SHP77 (cell line): ENCODE measurements around the gene LMO1.

Experiments used
- DNase-seq, 2 experiments: peaks; one replicate each; lab custom pipeline; 2025; lab: John Stamatoyannopoulos, UW

LMO1 gene

DNA sequence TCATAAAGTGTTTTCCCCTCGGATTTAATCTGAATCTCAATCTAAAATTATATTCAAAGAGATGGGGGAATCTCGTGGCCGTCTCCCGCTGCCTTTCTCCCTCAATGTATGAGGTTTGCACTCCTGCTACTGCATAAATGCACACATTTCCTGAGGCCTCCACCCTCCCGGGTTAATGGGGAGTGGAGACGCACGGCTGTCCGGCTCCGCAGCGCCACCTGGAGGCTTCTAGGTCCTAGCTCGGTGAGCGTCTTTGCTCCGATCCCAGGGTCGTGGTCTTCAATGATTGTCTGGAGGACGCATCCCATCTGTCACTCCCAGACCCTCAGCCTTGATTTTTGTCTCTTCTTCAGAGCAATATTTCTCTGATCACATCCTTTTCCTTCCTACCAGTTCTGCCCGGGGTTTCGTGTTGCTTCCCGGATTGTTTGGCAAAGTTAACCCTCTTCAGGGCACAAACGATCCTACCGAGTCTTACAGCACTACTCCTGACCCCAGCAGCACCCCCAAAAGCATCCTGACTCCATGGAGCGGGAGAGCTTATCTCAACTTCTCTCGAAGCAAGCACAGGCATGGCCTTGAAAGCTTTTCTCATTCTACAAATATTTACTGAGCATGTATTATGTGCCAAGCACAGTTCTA, at the start of gene LMO1:
LMO1 (minus strand) TSS at position 110 of the 642 bp plus-strand sequence. CDS start 516 bp downstream, outside the sequence.
- DNase-seq = peak; percentile 21 to 56

DNA sequence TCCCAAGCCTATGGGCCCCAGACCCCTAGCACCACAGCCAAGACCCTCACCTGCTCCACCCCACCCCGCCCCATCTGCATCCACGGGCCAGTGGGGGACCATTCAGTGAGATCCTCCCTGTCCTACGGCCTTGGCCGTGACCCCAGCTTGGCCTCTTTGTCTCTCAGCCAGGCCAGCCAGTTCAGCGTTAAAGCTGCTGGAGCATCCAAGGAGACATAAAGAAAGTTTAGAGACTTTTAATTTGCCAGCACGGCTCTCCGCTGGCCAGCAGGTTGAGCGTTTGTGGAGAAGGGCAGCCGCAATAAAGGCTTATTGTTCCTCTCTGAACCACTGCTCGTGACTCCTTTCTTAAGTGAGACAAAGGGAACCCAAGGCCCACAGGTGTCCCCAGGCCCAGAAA, 49.3 kb upstream of the LMO1 start:
- no peak for DNase-seq

DNA sequence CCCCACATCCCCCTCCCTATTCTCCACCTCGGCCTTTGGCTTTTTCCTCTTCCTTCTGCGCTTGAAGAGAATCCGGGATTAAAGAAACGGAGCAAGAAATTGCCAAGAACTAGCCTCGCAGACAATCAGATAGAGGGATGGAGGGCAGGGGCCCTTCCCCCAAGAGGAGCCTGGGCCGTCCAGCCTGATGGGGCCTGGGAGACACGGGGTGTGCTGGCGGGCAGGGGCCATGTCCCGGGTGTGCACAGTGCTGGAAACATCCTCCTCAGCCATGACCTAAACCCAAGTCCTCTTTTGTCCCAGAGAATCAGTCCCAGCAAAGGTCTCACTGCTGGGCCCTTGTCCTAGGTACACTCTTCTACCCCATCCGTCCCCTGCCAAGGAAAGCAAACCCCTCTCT, 47.7 kb upstream of the LMO1 start:
- no peak for DNase-seq

DNA sequence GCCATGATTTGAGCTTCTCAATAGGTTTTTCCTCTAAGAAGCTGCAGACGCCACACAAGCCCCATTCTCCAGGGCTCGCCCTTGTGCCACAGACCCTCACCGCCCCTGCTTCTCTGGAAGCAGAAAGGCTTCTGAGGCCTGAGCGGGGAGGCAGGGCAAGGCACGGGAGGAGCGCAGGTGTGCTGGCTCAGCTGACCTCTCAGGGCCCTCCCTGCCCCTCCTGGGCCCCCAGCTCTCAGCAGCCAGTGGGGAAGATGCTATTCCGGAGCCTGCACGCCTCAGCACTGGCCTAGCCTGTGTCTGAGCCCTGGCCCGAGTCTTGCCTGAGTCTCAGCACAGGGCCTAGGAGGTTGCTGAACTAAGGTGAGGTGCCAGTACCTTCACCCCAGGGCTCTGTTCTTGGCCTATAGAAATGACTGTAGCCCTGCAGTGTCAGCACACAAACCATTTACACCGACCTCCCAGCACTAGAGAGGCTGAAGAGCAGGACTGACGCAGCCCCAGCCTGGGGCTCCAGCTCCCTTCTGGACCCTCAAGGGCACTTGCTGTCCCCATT, 47.1 kb upstream of the LMO1 start:
- DNase-seq = no peak

DNA sequence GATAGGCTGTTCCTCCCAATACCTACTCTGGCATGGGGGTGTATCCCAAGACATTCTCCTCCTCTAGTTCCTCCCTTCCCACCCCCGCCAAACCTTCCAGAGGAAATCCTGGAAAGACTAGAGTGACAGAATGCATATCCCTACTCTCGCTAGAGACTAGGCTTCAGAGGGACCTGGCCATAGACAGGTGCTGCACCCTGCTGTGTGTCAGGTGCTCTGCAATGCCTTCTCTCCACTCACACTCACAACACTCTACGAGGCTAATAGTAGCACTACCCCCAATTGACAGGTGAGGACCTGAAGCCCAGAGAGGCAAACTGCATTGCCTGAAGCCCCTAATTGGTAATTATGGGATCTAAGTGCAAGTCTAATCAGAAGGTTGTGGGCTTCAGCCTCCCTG, 46.2 kb upstream of the LMO1 start:
- DNase-seq = no peak

DNA sequence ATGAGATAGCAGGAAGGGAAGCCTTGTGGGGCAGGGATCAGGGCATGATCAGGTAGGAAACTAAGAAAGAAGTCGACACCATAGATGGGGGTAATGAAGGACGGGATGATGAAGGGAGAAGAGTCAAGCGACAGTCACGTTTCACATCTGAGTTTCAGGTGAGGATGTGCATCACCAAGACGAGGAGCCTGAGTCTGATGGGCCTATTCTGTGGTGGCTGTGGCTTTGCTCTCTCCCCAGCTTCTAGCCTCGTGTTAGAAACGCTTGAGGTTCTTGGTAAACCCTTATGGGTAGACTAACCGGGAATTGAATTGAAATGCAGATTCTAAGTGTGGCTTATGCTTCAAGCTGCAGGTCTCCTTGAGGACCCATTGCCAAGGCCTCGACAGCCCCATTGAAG, 45.6 kb upstream of the LMO1 start:
- DNase-seq = no peak

DNA sequence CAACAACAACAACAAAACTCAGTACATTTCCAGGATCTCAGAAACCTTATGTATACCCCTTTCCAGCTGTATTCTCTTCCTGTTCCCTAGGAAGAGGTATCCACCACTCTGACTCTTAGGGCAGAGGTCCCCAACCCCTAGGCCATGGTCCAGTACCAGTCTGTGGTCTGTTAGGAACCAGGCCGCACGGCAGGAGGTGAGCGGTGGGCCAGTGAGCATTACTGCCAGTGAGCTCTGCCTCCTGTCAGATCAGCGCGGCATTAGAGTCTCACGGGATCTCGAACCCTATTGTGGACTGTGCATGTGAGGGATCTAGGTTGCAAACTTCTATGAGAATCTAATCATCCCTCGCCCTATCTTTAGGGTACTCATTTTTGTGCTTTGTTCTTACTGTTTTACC, 43.9 kb upstream of the LMO1 start:
- no peak for DNase-seq

DNA sequence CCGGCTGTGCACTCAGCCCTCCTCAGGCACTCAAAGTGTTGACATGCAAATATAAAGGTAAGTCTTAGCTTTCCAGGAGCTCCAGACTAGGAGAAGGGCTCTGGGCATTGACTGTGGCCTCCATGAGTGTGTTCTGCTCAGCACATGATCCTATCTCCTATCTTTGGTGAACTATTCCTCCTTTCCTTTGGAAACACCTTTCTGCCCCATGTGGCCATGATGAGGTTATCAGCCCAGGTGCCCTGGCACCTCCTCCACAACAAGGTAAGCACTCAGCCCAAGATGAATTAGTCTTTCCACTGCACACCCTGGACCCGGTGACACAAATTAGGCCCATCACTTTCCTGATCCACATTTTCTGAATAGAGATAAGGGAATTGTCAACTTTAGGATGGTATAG, 37.9 kb upstream of the LMO1 start:
- DNase-seq = no peak

DNA sequence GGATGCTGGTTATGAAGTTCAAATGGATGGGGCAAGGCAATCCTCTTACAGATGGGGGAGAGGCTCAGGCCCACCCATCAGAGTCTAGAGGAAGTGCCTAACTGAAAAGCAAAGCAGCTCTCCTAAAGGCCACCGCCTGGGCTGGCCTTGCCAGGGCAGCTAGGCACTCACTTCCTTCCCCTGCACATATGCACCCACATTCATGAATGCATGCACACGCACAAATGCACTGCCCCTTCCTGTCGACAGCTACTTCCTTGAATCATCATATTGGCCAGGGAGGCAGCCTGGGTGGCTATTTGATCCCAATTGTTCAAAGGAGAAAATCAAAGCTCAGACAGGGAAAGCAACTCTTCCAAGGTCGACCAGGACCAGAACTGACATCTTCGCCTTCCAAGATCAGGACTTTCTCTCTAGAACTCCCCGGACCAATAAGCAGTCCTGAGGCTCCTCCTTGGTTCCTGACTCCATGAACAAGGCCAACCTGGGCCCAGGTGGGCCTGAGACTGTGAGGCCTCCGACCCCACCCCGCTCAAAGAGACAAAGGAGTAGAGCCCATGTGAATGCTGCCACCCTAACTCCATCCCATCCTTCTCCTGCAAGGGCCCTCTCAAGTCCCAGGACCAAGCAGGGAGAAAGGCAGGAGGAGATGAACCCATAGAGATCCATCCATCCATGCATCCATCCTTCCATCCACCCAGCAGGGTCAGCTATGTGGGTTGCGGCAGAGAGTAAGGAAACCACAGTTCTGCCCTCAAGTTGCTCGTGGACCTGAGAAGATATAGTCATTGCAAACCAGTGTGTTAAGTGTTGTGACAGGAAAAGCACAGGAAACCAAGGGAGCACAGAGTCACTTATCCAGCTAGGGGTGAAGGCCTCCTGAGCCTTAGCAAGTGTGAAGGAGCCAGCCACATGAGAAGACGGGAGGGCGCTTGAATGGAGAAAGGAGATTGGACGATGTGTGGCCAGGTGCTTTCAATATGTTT, 35.4 kb upstream of the LMO1 start:
- no peak for DNase-seq

DNA sequence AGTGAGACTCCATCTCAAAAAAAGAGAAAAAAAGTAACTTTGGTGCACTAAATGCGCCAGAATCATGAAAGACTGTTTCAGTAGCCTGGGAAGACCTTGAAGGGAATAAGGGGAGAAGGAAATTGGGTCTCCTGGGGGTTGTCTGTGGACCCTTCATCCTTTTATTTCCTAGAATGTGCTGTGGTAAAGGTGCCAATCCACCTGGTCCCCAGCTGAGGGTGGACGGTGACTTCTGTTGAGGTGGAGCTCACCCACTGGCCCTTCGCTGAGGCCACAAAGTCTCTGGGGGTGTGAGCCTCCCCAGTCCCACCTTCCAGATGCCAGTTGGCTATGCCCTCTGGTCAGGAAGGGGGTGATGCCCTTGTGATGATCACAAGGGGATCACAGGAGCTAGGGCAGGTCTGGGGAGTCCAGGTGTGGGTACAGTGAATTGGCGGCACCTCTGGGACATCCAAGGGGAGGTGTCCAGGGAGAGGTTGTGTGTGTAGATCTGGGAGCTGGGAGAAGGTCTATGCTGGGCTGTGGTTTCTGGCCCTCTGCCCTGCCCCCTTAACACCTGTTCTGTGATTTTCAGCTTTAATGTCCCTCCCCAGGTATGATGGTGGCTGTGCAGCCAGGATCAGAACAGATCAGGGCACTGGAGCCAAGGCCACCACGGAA, 34.2 kb upstream of the LMO1 start:
- no peak for DNase-seq

DNA sequence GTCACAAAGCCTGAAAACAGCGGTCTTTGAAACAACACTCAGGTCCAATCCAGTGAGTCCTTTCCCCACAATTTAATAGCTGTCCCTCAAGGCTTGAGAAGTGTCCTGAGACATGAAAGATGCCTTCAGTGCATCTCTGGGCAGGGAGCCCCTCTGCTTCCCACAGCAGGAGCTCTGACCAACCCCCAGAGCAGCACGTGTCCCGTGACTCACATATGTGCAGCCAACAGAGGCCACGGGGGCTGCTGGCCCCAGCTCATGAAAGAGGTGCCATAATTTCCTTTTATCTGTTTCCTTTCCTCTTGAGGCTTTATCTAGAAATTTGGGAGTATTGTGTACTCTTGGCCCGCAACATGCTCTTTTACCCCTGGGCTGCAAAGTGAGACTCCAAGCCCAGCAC, 33.2 kb upstream of the LMO1 start:
- no peak for DNase-seq

DNA sequence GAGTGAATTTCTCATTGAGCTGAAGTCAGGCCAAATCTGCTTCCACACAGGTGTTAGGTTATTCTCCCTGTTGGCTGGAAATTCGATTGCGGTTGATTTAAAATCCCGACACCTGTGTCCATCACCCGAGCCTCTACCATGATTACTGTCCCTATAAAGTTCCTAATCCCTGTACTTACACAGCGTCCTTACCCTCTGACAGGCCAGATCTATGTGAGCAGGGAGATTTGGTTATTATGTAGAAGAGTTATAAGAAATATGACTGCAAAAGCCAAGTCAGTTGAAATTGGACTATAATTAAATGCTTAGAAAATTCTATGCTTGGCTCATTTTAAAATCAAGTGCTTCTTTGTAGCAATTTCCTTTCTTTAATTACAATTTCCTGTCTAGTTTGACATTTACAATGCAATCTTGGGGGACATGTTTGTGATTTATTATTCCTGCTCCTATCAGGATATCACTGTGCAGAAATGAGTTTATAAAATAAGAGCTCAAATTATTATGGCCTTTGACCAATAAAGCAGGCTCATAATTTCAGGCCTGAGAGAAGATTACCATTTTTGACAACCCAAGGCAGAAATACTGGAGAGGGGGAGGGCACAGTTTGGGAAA, 32.5 kb upstream of the LMO1 start:
- no peak for DNase-seq

DNA sequence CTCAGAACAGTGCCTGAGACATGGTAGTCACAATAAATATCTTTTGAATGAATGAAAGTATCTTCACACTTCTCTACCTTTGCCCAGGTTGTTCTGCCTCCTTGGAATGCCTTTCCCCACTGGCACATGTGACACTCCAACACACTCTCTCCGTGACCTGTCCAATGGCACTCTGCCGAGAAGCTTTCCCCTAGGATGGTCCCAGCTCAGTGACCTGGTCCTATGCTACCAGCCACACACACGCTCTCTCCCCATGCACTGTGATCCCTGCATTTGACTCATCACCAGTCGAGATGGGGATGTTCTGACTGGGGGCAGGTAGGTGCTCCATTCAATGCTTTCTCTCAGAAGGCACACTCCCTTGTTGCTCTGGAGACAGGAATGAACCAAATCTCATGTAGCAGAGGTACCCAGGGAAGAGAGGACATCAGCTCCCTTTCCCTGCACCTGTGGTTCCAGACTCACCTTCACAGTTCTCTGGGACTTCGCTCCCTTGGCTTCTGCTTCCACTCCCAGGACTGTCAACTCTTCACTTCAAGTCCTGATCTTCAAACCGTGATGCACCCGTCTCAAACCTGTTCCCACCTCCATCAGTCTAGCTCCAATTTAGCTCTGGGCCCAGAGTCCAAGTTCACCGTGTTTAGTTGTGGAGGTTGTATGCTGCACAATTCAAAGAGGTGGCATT, 30.7 kb upstream of the LMO1 start:
- no peak for DNase-seq

DNA sequence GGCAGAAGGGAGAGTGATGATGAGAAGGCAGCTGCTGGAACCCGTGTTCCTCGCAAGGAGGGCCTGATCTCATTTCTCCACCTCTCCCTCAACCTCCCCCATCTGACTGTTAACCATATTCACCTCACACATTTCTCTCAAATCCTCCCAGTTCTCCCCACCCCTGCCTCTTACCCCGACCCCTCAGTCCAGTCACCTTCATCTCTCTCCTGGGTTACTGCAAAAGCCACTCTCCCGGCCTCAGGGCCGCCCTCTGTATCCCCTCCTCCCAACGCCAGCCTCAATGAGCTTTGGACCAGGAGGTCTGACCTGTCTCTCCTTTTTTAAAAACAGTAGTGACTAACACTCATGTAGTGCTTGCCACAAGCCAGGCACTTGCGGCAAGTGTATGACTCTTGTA, 29.5 kb upstream of the LMO1 start:
- DNase-seq = no peak

DNA sequence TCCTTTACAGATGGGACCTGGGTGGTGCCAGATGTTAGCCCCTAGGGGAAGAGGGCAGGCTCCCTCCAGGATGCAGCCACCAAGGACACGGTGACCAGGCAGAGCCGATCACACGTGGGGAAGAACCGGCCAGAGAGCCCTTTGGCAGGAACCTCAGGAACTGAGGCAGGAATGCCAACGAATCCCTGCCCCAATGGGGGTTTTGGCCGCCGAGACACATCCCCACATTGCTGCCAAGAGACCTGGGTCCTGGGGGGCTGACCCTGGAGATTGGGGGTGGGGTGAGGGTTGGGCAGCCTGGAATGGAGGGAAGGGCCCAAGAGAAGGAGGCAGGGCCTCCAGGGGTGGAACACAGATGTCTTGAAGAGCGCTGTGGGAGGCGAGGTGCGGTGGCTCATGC, 28.7 kb upstream of the LMO1 start:
- DNase-seq = no peak

DNA sequence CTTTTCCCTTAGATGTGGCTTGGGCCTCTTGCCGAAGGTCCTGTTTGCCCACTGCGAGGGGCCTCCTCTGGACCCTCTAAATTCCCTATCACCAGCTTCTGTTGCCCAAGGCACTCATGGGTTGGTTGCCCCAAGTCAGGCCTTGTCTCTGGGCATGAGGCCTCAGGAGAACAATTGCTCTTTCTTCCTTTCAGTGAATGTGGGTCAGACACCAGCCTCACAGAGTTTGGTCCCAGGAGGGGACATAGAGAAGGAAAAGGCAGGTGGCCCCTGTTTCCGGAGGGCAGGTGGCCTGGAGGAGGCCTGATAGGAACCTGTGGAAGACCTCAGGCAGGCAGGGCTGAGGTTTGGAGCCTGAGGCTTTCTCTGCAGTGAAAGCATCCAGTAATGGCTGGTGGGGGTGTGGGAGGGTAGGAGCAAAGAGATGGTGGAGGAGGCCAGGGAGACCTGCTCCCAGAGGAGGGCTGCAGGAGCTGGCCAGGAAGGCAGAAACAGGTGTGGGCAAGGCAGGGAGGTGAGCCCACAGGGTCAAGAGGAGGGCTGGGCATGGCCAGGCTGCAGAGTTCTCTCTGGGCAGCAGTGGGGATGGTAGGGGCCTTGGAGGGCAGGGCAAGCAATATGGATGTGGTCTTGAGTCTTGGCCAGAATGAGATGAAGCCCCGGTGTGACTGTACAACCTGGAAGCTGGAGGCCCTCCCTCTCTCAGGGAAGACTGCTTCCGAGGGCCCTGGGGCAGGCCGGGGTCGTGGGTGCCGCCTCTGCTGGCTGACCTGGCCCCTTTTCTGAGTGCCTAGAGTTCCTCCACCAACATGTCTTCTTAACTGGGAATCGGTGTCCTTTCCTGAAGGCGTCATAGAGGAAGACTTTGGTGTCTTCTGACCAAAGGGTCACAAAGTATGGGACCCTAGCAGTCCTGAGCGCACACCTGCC, 28.0 kb upstream of the LMO1 start:
- no peak for DNase-seq

DNA sequence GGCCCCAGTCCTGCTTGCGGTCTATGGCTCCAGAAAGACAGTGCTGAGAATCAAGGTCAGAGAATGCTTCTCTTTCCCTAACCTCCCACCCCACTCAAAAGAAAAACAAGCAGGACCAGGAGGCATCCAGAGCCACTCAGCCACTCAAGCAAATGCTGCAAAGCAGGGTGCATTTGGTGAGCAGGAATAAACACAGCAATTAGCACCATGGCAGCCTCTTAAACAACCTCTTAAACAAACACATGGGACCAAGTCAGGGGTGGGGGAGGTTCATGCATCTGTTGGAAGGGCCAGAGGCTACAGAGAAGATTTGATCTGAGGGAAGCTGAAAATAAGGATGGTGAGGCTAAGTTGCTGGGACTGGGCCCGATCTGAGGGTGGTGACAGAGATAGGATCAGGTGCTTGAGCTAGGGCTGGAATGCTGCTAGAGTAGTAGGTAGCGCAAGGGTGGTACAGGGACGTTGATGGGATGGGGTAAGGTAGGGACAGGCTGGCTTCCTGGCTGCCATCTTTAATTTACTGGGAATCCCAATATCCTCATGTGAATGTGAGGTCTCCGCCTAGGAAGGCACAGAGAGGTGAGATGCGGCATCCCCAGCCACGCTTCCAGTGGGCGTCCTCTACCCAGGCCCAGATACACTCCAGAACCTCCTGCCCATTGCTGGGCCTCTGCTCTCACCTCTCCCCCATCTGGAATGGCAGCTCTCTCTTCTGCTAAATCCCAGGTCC, 26.6 kb upstream of the LMO1 start:
- no peak for DNase-seq

DNA sequence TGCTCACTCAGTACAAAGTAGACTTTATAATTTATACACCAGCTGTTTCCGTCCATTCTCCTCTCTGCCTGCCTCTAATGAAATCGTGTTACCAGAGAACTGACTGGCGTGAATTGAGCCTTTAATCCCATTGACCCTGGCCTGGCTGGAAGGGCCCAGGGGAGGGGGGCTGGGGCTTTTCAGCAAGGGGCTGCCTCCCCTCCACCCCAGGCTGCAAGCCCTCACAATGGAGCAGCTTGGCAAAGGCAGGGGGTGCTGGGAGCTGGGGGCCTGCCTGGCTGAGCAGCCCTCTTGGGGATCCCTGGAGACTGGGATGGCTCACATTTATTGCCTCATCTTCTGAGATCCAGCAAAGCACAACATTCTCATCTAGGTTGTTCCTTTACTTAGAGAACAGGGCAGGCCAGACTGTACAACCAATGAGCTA, 25.8 kb upstream of the LMO1 start:
- no peak for DNase-seq

DNA sequence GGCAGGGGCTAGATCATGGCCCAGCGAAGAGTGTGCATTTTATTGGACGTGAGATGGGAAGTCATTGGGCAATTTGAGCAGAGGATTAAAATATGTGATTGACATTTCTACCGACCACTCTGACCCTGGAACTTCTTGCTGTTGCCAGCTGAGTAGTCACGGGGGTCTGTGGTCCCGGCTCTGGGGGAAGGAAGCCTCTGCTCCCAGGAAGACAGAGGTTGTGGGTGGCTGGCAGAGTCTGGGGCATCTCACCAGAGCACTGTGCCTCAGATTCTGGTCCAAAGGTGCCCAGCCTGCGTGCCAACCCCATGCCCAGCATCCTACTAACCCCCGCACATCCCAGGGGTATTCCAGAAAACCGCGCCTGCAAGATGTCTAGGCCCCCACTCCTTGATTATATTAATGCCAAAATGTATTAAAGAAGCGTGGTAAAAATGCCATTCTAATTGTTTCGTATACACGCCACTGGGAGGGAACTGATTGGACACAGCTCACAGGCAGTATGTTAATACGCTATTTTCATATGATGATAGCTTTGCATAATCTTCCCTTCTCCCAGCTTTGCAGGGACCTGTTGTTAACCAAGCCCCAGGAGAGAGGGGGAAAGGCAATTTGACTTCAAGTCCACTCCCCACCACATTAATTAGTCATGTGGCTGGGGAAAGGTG, 25.3 kb upstream of the LMO1 start:
- no peak for DNase-seq
